CD4-positive, alpha-beta T cell (primary cell): ENCODE results near the gene THSD7A. TPM values are rescaled to one million over a fixed set of nuclear protein-coding genes. Genes with fewer than 3 reads are reported as not detected.

Source experiments
- ATAC-seq: fragments of 200-7000 bp; cut with Tn5 transposase; one replicate; pipeline ENCODE4 v1.10.0; 2022; ENCODE audit warnings: mild to moderate bottlenecking; ENCODE audit not compliant: poor library complexity
- CTCF ChIA-PET: fragments of 350-600 bp; sonication (Branson Sonifier 250); formaldehyde crosslinking; loops from one replicate; lab custom pipeline; 2021; ENCODE audit warnings: antibody characterized with exemption, inconsistent platforms; lab: Charles Lee
- POLR2A ChIA-PET: fragments of 350-600 bp; sonication (Branson Sonifier 250); formaldehyde crosslinking; loops from one replicate; lab custom pipeline; 2021; ENCODE audit warnings: antibody characterized with exemption, inconsistent platforms; lab: Charles Lee
- DNase-seq, 14 experiments: peaks; one replicate each; pipeline ENCODE4 v3.0.0-alpha.2; 2013 to 2020; ENCODE audit warnings: mixed read lengths in 2 of 14
- H3K27ac ChIP-seq, 2 donors: one replicate each; pipeline versions ENCODE4 v1.5.1 to v1.7.0; 2013; ENCODE audit warnings: low read length in 2 of 2, low read depth in 1 of 2, mild to moderate bottlenecking in 1 of 2
- H3K27me3 ChIP-seq, 2 experiments: 1 replicate in 1 of 2; 2 replicates in 1 of 2; pipeline versions ENCODE4 v1.6.1 to v1.7.0; 2013; ENCODE audit warnings: low read length in 2 of 2, control low read depth in 1 of 2, mild to moderate bottlenecking in 1 of 2, moderate library complexity in 1 of 2; ENCODE audit not compliant: insufficient read depth in 2 of 2, control insufficient read depth in 1 of 2
- H3K36me3 ChIP-seq: one replicate; pipeline ENCODE4 v1.6.1; 2013; ENCODE audit warnings: low read length, control low read depth; ENCODE audit not compliant: insufficient read depth
- H3K4me1 ChIP-seq: one replicate; pipeline ENCODE4 v1.6.1; 2013; ENCODE audit warnings: low read length, control low read depth; ENCODE audit not compliant: insufficient read depth
- H3K4me3 ChIP-seq: one replicate; pipeline ENCODE4 v1.5.1; 2013; ENCODE audit warnings: mild to moderate bottlenecking, low read length, moderate library complexity
- H3K9me3 ChIP-seq, 2 experiments: 1 replicate in 1 of 2; 2 replicates in 1 of 2; pipeline versions ENCODE4 v1.6.1 to v1.7.0; 2013; ENCODE audit warnings: low read length in 2 of 2, mild to moderate bottlenecking in 2 of 2, control low read depth in 1 of 2, moderate library complexity in 1 of 2; ENCODE audit not compliant: control insufficient read depth in 1 of 2, insufficient read depth in 1 of 2
- H3K27ac Mint-ChIP-seq: one replicate; pipeline ENCODE4 v1.8.0; 2020; ENCODE audit warnings: mixed read lengths
- H3K27me3 Mint-ChIP-seq: one replicate; pipeline ENCODE4 v1.8.0; 2021; ENCODE audit warnings: mixed read lengths
- H3K36me3 Mint-ChIP-seq: one replicate; pipeline ENCODE4 v1.8.0; 2021; ENCODE audit warnings: low read depth, mixed read lengths
- H3K4me1 Mint-ChIP-seq: one replicate; pipeline ENCODE4 v1.8.0; 2021; ENCODE audit warnings: low read depth, mixed read lengths
- H3K4me3 Mint-ChIP-seq: one replicate; pipeline ENCODE4 v1.8.0; 2020; ENCODE audit warnings: mild to moderate bottlenecking, mixed read lengths
- H3K9me3 Mint-ChIP-seq: one replicate; pipeline ENCODE4 v1.8.0; 2020; ENCODE audit warnings: mixed read lengths
- CTCF ChIP-seq: fragments of 200-600 bp; IDR thresholded peaks from one replicate; pipeline ENCODE4 v1.8.0; 2022; ENCODE audit warnings: antibody characterized with exemption, mild to moderate bottlenecking
- intact Hi-C, 2 experiments: fragments of 100-400 bp; cut with DNase I in 1 of 2; cut with micrococcal nuclease in 1 of 2; formaldehyde crosslinking; loops; one replicate each; pipeline versions ENCODE4 v1.15.1 to v1.9.0; 2023 to 2025; cut with DNase I, micrococcal nuclease
- total RNA-seq, 174 experiments: library from RNA in 2 of 174; stranded (reverse) in 2 of 174; gene quantifications; one replicate each; pipeline ENCODE4 v1.2.3 and lab custom pipeline; 2021 to 2026

THSD7A gene
- total RNA-seq, 2 experiments from 2014 or later: not detected

GRCh38 chr7:11746591-11746990 is 85.4 kb downstream of the THSD7A start:
- Mint-ChIP-seq H3K27ac (no peak overlapping the region), H3K36me3 (no peaks in the 10 kb centered on the region), H3K4me1 (no peaks in the 10 kb centered on the region), H3K27me3 (no peaks in the 10 kb centered on the region), H3K9me3 (no peaks in the 10 kb centered on the region), H3K4me3 (no peak overlapping the region)
- no peak for DNase-seq
- Histone ChIP-seq H3K9me3 (no peaks in the 10 kb centered on the region), H3K4me3 (no peak overlapping the region), H3K36me3 (no peaks in the 10 kb centered on the region), H3K27ac (no peak overlapping the region), H3K27me3 (no peaks in the 10 kb centered on the region), H3K4me1 (no peaks in the 10 kb centered on the region)
- ChIA-PET CTCF (no interaction called here), POLR2A (no interaction called here)
- TF ChIP-seq CTCF: no peak
- intact Hi-C loops: no loop called here
- ATAC-seq: no peak

GRCh38 chr7:11743548-11743947 is 88.5 kb downstream of the THSD7A start:
- POLR2A ChIA-PET: no interaction called here
- H3K27ac Mint-ChIP-seq: no peak overlapping the region
- Histone ChIP-seq H3K36me3 (no peaks in the 10 kb centered on the region), H3K27ac (no peak overlapping the region), H3K27me3 (no peaks in the 10 kb centered on the region), H3K4me1 (no peaks in the 10 kb centered on the region), H3K9me3 (no peaks in the 10 kb centered on the region), H3K4me3 (no peak overlapping the region)
- CTCF ChIA-PET: no interaction called here
- intact Hi-C loops: no loop called here
- H3K4me1 Mint-ChIP-seq: no peaks in the 10 kb centered on the region
- no peaks in the 10 kb centered on the region for H3K27me3 Mint-ChIP-seq
- H3K9me3 Mint-ChIP-seq: no peaks in the 10 kb centered on the region
- H3K4me3 Mint-ChIP-seq: no peak overlapping the region
- no peak for DNase-seq
- ATAC-seq: no peak
- no peak for TF ChIP-seq CTCF
- no peaks in the 10 kb centered on the region for H3K36me3 Mint-ChIP-seq

- H3K27ac ChIP-seq: no peak overlapping the region
These were observed 89.0 kb downstream of the THSD7A start for GRCh38 chr7:11743016-11743415.

More at GRCh38 chr7:11743016-11743415, 89.0 kb downstream of the THSD7A start:
- Histone ChIP-seq H3K36me3 (no peaks in the 10 kb centered on the region), H3K4me3 (no peak overlapping the region), H3K9me3 (no peaks in the 10 kb centered on the region), H3K4me1 (no peaks in the 10 kb centered on the region), H3K27me3 (no peaks in the 10 kb centered on the region)
- Mint-ChIP-seq H3K36me3 (no peaks in the 10 kb centered on the region), H3K27me3 (no peaks in the 10 kb centered on the region), H3K27ac (no peak overlapping the region), H3K4me1 (no peaks in the 10 kb centered on the region), H3K4me3 (no peak overlapping the region), H3K9me3 (no peaks in the 10 kb centered on the region)
- intact Hi-C loops: no loop called here
- no peak for ATAC-seq
- TF ChIP-seq CTCF: no peak
- POLR2A ChIA-PET: no interaction called here
- CTCF ChIA-PET: no interaction called here
- DNase-seq: no peak
